Measurements from ENCODE around the gene ITGAD. TPM values are rescaled to one million over a fixed set of nuclear protein-coding genes. Genes with fewer than 3 reads are reported as not detected.

ITGAD gene
- total RNA-seq, 1 donor from 2014 or later, result not detected

- H3K4me3 Mint-ChIP-seq (ENCODE audit: unreplicated experiment), result no peak overlapping the region
- Histone ChIP-seq H3K27me3 (ENCODE audit: insufficient read depth, low read length) (no peaks in the 10 kb centered on the region), H3K9me3 (ENCODE audit: insufficient read depth, low read depth, low read length) (peaks cover 2% of the 10 kb centered on the region), H3K36me3 (ENCODE audit: insufficient read depth, low read length) (no peaks in the 10 kb centered on the region), H3K9ac (ENCODE audit: low read length) (no peak overlapping the region), H3K4me3 (ENCODE audit: insufficient read depth, low read depth, low read length) (no peak overlapping the region), H3K27ac (ENCODE audit: low read depth, low read length) (no peak overlapping the region), H2AFZ (ENCODE audit: low read depth, low read length) (no peak overlapping the region), H4K20me1 (ENCODE audit: insufficient read depth, low read length) (no peaks in the 10 kb centered on the region), H3K4me1 (ENCODE audit: insufficient read depth, low read length) (no peaks in the 10 kb centered on the region), H3K79me2 (ENCODE audit: insufficient read depth, low read length) (no peaks in the 10 kb centered on the region), H3K4me2 (ENCODE audit: low read length) (no peak overlapping the region)
- no peak for DNase-seq (ENCODE audit: low read depth)
- no peak overlapping the region for H3K27ac Mint-ChIP-seq (ENCODE audit: unreplicated experiment)
- TF ChIP-seq CTCF (IDR thresholded peaks at IDR 0.05; ENCODE audit: insufficient read depth, low read depth, low read length) (no peak), EZH2 (IDR thresholded peaks at IDR 0.05; ENCODE audit: insufficient read depth, low read length) (no peak)
- H3K36me3 Mint-ChIP-seq (ENCODE audit: low read depth, unreplicated experiment), result peaks cover 2% of the 10 kb centered on the region
- H3K9me3 Mint-ChIP-seq (ENCODE audit: unreplicated experiment), result peaks cover 10% of the 10 kb centered on the region
- H3K27me3 Mint-ChIP-seq (ENCODE audit: low read depth, unreplicated experiment), result peaks cover 25% of the 10 kb centered on the region
- H3K4me1 Mint-ChIP-seq (ENCODE audit: low read depth, unreplicated experiment), result no peaks in the 10 kb centered on the region
- FAIRE-seq, result no peak
Measured at GRCh38 chr16:31403590-31404352, 10.6 kb downstream of the ITGAD start.

- Mint-ChIP-seq H3K27ac (ENCODE audit: unreplicated experiment) (no peak overlapping the region), H3K4me1 (ENCODE audit: low read depth, unreplicated experiment) (no peaks in the 10 kb centered on the region), H3K36me3 (ENCODE audit: low read depth, unreplicated experiment) (no peaks in the 10 kb centered on the region), H3K4me3 (ENCODE audit: unreplicated experiment) (no peak overlapping the region), H3K27me3 (ENCODE audit: low read depth, unreplicated experiment) (peaks cover 28% of the 10 kb centered on the region), H3K9me3 (ENCODE audit: unreplicated experiment) (peaks cover 6% of the 10 kb centered on the region)
- FAIRE-seq, result no peak
- H3K27me3 ChIP-seq (ENCODE audit: insufficient read depth, low read length), result no peaks in the 10 kb centered on the region
- H3K36me3 ChIP-seq (ENCODE audit: insufficient read depth, low read length), result no peaks in the 10 kb centered on the region
- H3K9me3 ChIP-seq (ENCODE audit: insufficient read depth, low read depth, low read length), result peaks cover 2% of the 10 kb centered on the region
- H4K20me1 ChIP-seq (ENCODE audit: insufficient read depth, low read length), result no peaks in the 10 kb centered on the region
- no peak overlapping the region for H3K4me3 ChIP-seq (ENCODE audit: insufficient read depth, low read depth, low read length)
- no peaks in the 10 kb centered on the region for H3K4me1 ChIP-seq (ENCODE audit: insufficient read depth, low read length)
- no peaks in the 10 kb centered on the region for H3K79me2 ChIP-seq (ENCODE audit: insufficient read depth, low read length)
- no peak overlapping the region for H3K27ac ChIP-seq (ENCODE audit: low read depth, low read length)
- H3K4me2 ChIP-seq (ENCODE audit: low read length), result no peak overlapping the region
- no peak for TF ChIP-seq CTCF (IDR thresholded peaks at IDR 0.05; ENCODE audit: insufficient read depth, low read depth, low read length)
- no peak for TF ChIP-seq EZH2 (IDR thresholded peaks at IDR 0.05; ENCODE audit: insufficient read depth, low read length)
- no peak overlapping the region for H3K9ac ChIP-seq (ENCODE audit: low read length)
- DNase-seq (ENCODE audit: low read depth), result no peak
- no peak overlapping the region for H2AFZ ChIP-seq (ENCODE audit: low read depth, low read length)
Measured at GRCh38 chr16:31404353-31405064, 11.4 kb downstream of the ITGAD start.

- Mint-ChIP-seq H3K9me3 (ENCODE audit: unreplicated experiment) (no peaks in the 10 kb centered on the region), H3K4me1 (ENCODE audit: low read depth, unreplicated experiment) (no peaks in the 10 kb centered on the region), H3K27me3 (ENCODE audit: low read depth, unreplicated experiment) (peaks cover 41% of the 10 kb centered on the region), H3K36me3 (ENCODE audit: low read depth, unreplicated experiment) (no peaks in the 10 kb centered on the region), H3K4me3 (ENCODE audit: unreplicated experiment) (no peak overlapping the region), H3K27ac (ENCODE audit: unreplicated experiment) (no peak overlapping the region)
- Histone ChIP-seq H3K9me3 (ENCODE audit: insufficient read depth, low read depth, low read length) (no peaks in the 10 kb centered on the region), H3K27me3 (ENCODE audit: insufficient read depth, low read length) (no peaks in the 10 kb centered on the region), H3K9ac (ENCODE audit: low read length) (no peak overlapping the region), H3K79me2 (ENCODE audit: insufficient read depth, low read length) (no peaks in the 10 kb centered on the region), H3K4me3 (ENCODE audit: insufficient read depth, low read depth, low read length) (no peak overlapping the region), H3K27ac (ENCODE audit: low read depth, low read length) (no peak overlapping the region), H3K36me3 (ENCODE audit: insufficient read depth, low read length) (no peaks in the 10 kb centered on the region), H2AFZ (ENCODE audit: low read depth, low read length) (no peak overlapping the region), H4K20me1 (ENCODE audit: insufficient read depth, low read length) (no peaks in the 10 kb centered on the region), H3K4me1 (ENCODE audit: insufficient read depth, low read length) (no peaks in the 10 kb centered on the region), H3K4me2 (ENCODE audit: low read length) (no peak overlapping the region)
- no peak for TF ChIP-seq CTCF (IDR thresholded peaks at IDR 0.05; ENCODE audit: insufficient read depth, low read depth, low read length)
- TF ChIP-seq EZH2 (IDR thresholded peaks at IDR 0.05; ENCODE audit: insufficient read depth, low read length), result no peak
- no peak for DNase-seq (ENCODE audit: low read depth)
- no peak for FAIRE-seq
Measured at GRCh38 chr16:31407406-31407805, 14.3 kb downstream of the ITGAD start.

Measured in astrocyte (in vitro differentiated cells and primary cell).